Hematopoietic multipotent progenitor cell treated with erythropoietin and hydrocortisone succinate and interleukin-3 and kit ligand, for 4 days (in vitro differentiated cells): Measurements from ENCODE around the gene DCTN1.
A peak's percentile ranks its signal among the peaks of the same experiment; 100 is the strongest.

Experiments used
- DNase-seq: peaks from one replicate; pipeline ENCODE4 v3.0.0-alpha.2; 2015

Gene DCTN1

DNA sequence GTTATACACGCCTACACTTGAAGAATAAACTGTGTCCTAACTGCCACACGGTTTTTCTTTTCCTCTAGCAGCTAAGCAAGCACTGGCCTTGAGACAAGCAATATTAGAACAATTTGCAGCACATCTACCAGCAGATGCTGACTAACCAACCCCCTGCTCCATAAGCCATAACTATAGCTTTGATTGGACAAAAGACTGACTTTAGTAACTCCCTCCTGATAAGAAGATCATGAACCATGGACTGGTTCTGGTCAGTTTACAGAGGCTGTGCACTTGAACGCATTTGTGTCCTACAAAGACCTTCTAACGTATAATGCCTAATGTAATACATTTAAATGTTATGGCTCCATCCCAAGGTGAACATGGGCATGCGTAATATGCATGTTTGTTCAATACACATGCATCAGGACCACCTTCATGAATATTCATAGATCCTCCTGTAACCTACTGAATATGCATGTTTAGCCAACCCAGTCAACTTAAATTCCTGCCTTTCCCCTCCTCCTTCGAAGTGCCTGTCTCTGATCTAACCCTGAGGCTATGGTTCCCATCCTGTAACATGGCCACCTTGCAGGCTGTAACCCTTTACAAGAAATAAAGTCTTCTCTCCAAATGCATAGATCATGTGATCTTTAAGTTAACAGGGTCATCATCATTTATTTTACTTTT lies 63.4 kb downstream of the DCTN1 start:
- no peak for DNase-seq

DNA sequence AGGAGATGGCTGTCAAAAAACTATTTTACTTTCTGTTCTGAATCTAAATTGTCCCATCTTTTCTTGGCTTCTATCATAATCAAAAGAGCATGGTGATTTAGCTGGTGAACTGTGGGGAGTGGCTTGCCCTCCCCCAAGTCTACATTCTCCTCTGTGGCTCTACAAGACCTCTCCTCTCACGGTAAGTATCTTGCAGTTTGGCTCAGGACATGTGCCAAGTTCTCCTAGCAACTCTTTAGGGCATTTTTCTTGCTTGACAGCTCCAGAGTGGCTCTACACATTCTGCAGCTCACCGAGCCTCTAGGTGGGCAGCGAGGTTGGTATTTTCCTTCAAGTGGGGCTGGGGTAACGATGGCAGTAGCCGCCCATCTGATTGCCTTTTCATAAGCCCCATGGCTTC lies 66.0 kb downstream of the DCTN1 start:
- no peak for DNase-seq

DNA sequence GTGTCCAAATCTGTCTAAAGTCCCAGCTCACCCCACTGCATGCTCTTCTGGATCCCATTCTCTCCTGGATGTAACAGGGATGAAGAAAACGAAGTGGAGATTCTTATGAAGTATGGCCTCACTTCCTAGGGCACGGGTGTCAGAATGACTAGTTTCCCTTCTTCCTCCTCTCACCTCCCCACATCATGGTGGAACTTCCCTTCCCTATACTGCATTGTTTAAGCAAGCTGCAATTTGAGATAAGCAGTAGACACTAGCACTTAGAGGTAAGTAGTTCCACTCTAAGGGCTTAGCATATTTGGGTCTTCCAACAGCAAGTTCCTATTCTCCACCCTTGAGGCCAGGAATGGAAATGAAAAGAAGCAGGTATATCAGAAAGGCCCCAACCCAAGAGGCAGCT lies 66.6 kb downstream of the DCTN1 start:
- peak; percentile 53 for DNase-seq

DNA sequence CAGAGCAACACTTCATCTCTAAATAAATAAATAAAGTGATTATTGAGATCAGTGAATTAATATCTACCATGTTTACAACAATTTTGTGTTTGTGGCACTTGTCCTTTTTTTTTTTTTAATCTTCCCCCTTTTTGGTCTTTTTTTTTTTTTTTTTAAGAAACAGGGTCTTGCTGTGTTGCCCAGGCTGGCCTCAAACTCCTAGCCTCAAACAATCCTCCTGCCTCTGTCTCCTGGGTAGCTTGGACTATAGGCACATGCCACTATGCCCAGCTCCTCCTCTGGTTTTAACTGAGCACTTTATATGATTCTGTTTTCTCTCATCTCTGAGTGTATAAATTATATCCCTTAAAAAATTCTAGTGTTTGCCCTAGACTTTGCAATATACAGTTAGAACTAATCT lies 67.2 kb downstream of the DCTN1 start:
- DNase-seq: no peak
